Immature natural killer cell (primary cell): ENCODE measurements around the gene HSPA14. TPM values are rescaled to one million over a fixed set of nuclear protein-coding genes. Genes with fewer than 3 reads are reported as not detected.
"Not testable (repeated sequence)": the region's sequence is repeated elsewhere in the genome, so short reads cannot be mapped to it uniquely, and the experiment has no call there.

Experiments used
- DNase-seq, 3 donors: peaks; one replicate each; pipeline ENCODE4 v3.0.0; 2022; ENCODE audit warnings: mixed read lengths in 1 of 3
- H3K27ac Mint-ChIP-seq, 6 donors: one replicate each; pipeline ENCODE4 v1.8.0; 2020; ENCODE audit warnings: mixed read lengths in 6 of 6, mild to moderate bottlenecking in 5 of 6, inconsistent platforms in 4 of 6, moderate library complexity in 3 of 6
- H3K27me3 Mint-ChIP-seq, 3 donors: one replicate each; pipeline ENCODE4 v1.8.0; 2020 to 2021; ENCODE audit warnings: low read depth in 3 of 3, mild to moderate bottlenecking in 3 of 3, mixed read lengths in 3 of 3, moderate library complexity in 3 of 3, inconsistent platforms in 1 of 3
- H3K36me3 Mint-ChIP-seq, 3 donors: one replicate each; pipeline ENCODE4 v1.8.0; 2020; ENCODE audit warnings: mixed read lengths in 3 of 3, inconsistent platforms in 2 of 3, mild to moderate bottlenecking in 2 of 3
- H3K4me1 Mint-ChIP-seq, 2 donors: one replicate each; pipeline ENCODE4 v1.8.0; 2020; ENCODE audit warnings: inconsistent platforms in 2 of 2, mild to moderate bottlenecking in 2 of 2, mixed read lengths in 2 of 2, moderate library complexity in 1 of 2
- H3K4me3 Mint-ChIP-seq, 5 donors: one replicate each; pipeline ENCODE4 v1.8.0; 2020; ENCODE audit warnings: mild to moderate bottlenecking in 5 of 5, mixed read lengths in 5 of 5, inconsistent platforms in 3 of 5, moderate library complexity in 3 of 5
- H3K9me3 Mint-ChIP-seq, 6 donors: one replicate each; pipeline ENCODE4 v1.8.0; 2020; ENCODE audit warnings: mild to moderate bottlenecking in 6 of 6, mixed read lengths in 6 of 6, inconsistent platforms in 4 of 6, moderate library complexity in 3 of 6
- polyA plus RNA-seq, 3 donors: library from polyadenylated mRNA; unstranded; fragments of 300-500 nt; fragmentation: Illumina TruSeq; gene quantifications; one replicate each; pipeline ENCODE4 v1.2.3, GENCODE V29; 2021

HSPA14 gene
- polyA plus RNA-seq, 3 donors from 2014 or later, result 17.0 to 22.0 (median 19.0) TPM

DNA sequence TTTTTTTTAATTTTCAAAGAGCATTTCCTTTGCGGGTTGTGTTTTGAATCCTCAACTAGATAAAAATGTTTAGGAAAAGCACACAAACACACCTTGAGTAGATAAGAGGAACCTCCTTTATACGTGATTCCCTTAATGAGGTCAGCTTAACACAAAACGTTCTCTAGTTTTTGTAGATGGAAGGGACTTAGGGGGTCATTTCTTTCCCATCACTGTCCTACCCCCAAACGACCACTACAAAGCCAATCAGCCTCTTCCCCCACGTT lies 41.8 kb downstream of the HSPA14 start:
- peaks cover 20 to 29% of the 10 kb centered on the region in 2 donors for H3K4me1 Mint-ChIP-seq
- peaks cover 0 to 11% (median 9%) of the 10 kb centered on the region in 3 donors for H3K27me3 Mint-ChIP-seq
- H3K9me3 Mint-ChIP-seq, result no peaks in the 10 kb centered on the region
- no peak for DNase-seq
- peak overlapping the region; percentile 87 to 93 (median 89) for H3K4me3 Mint-ChIP-seq
- H3K27ac Mint-ChIP-seq, result peak overlapping the region in 3 of 6 donors; percentile 6 to 79 (median 55)
- H3K36me3 Mint-ChIP-seq, result no peaks in the 10 kb centered on the region

DNA sequence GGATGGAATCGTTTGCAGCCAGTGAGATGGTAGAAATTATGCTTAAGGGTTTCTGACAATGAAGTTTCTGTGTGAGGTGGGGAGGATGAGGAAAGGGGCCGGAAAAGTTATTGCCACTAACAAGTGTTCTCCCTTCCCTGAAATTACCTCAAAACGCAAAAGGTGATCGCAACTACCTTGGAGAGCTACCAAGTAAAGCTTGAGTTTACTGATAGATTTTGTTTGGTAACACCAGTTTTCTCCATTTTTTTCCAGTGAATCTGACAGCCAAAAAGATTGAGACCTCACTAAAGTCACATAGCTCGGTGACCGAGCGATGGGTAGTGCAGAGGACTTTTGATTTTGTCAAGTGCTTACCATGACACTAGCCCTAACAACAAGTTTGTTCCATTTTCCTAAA lies 42.1 kb downstream of the HSPA14 start:
- Mint-ChIP-seq H3K9me3 (no peaks in the 10 kb centered on the region), H3K27ac (peak overlapping the region in 1 of 6 donors; percentile 6), H3K4me1 (peaks cover 20 to 29% of the 10 kb centered on the region in 2 donors), H3K27me3 (peaks cover 0 to 11% (median 9%) of the 10 kb centered on the region in 3 donors), H3K4me3 (peak overlapping the region; percentile 87 to 93 (median 89)), H3K36me3 (no peaks in the 10 kb centered on the region)
- no peak for DNase-seq

DNA sequence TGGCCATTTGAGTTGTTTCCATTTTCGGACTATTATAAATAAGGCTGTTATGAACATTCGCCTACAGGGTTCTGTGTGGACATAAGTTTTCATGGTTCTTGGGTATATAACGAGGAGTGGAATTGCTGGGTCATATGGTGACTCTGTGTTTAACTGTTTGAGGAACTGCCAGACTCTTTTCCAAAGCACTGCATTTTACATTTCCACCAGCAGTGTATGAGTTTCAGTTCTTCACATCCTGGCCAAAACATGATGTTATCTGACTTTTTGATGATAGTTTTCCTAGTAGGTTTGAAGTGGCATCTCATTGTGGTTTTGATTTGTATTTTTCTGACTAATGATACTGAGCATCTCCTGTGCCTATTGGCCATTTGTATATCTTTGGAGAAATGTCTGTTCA lies 46.0 kb downstream of the HSPA14 start:
- DNase-seq, result no peak
- Mint-ChIP-seq H3K4me1 (peaks cover 6 to 13% of the 10 kb centered on the region in 2 donors), H3K27me3 (peaks cover 0 to 7% (median 6%) of the 10 kb centered on the region in 3 donors), H3K9me3 (no peaks in the 10 kb centered on the region), H3K36me3 (no peaks in the 10 kb centered on the region), H3K27ac (no peak overlapping the region), H3K4me3 (no peak overlapping the region)

DNA sequence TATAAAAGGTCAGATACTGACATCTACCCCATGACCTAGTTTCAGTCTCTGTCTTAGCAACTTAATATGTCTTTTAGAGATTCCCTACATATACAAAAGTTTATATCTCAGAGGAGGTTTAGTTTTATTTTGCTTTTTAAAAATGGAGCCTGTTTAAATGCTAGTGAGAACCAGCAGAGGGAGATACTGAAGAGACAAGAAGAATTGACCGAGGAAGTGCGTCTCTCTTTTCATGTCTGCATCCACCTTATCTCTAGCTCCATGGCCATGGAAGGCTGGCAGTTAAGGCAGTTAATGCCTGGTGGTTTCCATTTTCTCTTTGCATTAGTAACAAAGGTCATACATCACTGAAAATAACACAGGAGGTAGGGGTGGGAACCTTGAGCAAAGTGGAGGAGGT lies 51.2 kb downstream of the HSPA14 start:
- Mint-ChIP-seq H3K36me3 (no peaks in the 10 kb centered on the region), H3K4me3 (no peak overlapping the region), H3K27me3 (no peaks in the 10 kb centered on the region), H3K4me1 (peaks cover 0 to 6% of the 10 kb centered on the region in 2 donors), H3K9me3 (no peaks in the 10 kb centered on the region), H3K27ac (peak overlapping the region in 3 of 6 donors; percentile 9 to 28 (median 16))
- no peak for DNase-seq

DNA sequence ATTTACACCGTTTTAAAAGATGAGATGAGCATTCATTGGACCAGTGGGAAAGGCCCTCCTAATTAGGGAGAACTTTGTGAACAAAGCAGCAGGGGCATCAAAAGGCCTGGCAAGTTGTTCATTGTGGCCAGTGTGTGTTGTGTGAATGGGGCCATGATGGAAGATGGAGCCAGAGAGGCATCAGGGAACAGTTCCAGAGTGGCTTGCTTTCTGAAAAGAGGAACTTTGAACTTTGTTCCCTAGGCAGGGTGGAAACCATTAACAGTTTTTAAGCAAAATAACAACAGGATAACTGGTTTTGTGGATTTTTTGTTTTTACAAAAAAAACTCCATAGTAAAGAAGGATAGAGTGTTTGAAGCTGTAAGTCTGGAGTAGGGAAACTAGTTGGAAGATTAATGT lies 53.0 kb downstream of the HSPA14 start:
- Mint-ChIP-seq H3K36me3 (no peaks in the 10 kb centered on the region), H3K27ac (no peak overlapping the region)

DNA sequence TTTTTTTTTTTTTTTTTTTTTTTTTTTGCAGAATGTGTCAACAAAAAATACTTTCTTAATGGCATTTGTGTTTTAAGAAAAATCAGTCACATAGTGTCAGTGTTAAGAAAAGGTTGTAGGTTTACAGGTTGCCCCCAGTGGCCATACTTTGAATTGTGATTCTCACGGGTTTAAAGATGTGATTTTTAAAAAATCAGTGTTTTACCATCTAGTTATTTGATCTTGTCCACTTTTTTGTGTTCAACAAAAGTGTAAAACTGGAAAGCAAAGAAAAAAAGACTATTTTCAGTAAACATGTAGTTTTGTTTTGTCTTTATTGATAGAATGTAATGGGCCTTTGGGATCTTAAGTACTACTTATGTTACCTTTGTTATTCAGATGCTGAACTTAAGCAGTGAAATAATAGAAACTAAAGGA lies 66.2 kb downstream of the HSPA14 start:
- DNase-seq, result peak; percentile 25 to 42 (median 26)
- Mint-ChIP-seq H3K4me1 (peaks cover 0 to 17% of the 10 kb centered on the region in 2 donors), H3K36me3 (peaks cover 19 to 22% (median 19%) of the 10 kb centered on the region in 3 donors), H3K27ac (peak overlapping the region in 2 of 6 donors; percentile 36 to 38), H3K27me3 (no peaks in the 10 kb centered on the region), H3K4me3 (no peak overlapping the region), H3K9me3 (no peaks in the 10 kb centered on the region)

More for the DNA sequence above, 53.0 kb downstream of the HSPA14 start:
- no peak for DNase-seq
- H3K27me3 Mint-ChIP-seq, result no peaks in the 10 kb centered on the region
- H3K4me1 Mint-ChIP-seq, result peaks cover 0 to 6% of the 10 kb centered on the region in 2 donors
- no peaks in the 10 kb centered on the region for H3K9me3 Mint-ChIP-seq
- no peak overlapping the region for H3K4me3 Mint-ChIP-seq

DNA sequence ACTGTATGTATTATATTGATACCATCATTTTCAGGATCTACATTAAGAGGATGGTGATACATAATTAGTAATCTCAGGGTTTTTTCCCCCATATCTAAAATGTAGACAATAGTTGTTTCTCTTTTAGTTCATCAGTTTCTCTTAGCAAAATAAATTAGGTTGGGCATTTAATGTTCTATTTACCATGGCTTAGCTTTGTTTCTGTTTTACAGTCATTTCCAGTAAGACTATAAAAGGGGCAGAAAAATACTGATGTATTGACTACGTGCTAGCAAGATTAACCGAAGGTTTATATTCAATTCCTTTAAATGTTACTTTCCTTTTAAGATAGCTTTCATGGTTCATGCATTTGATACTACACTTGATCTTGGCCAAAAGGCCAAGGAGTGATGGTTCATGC lies 66.8 kb downstream of the HSPA14 start:
- Mint-ChIP-seq H3K27ac (no peak overlapping the region), H3K9me3 (no peaks in the 10 kb centered on the region), H3K4me1 (peaks cover 0 to 17% of the 10 kb centered on the region in 2 donors), H3K36me3 (peaks cover 19 to 20% (median 20%) of the 10 kb centered on the region in 3 donors), H3K27me3 (no peaks in the 10 kb centered on the region), H3K4me3 (no peak overlapping the region)
- no peak for DNase-seq

DNA sequence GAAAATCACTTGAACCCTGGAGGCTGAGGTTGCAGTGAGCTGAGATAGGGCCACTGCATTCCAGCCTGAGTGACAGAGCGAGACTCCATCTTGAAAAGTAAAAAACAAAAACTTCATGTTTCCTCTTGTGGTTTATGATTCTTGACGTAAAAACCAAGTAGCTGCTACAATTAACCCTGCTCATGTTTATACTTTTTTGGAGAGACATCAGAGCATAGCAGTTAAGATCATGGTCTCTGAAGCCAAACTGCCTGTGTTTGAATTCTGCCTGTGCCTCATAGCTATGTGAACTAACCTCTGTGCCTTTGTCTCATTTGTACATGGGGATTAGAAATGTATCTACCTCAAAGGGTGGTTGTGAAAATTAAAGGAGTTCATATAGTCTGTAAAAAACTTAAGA lies 67.8 kb downstream of the HSPA14 start:
- DNase-seq, result no peak
- H3K27me3 Mint-ChIP-seq, result no peaks in the 10 kb centered on the region
- no peak overlapping the region for H3K4me3 Mint-ChIP-seq
- H3K9me3 Mint-ChIP-seq, result no peaks in the 10 kb centered on the region
- H3K4me1 Mint-ChIP-seq, result peaks cover 0 to 17% of the 10 kb centered on the region in 2 donors
- peak overlapping the region in 4 of 6 donors; percentile 36 to 77 (median 42) for H3K27ac Mint-ChIP-seq
- H3K36me3 Mint-ChIP-seq, result peaks cover 19 to 30% (median 25%) of the 10 kb centered on the region in 3 donors

DNA sequence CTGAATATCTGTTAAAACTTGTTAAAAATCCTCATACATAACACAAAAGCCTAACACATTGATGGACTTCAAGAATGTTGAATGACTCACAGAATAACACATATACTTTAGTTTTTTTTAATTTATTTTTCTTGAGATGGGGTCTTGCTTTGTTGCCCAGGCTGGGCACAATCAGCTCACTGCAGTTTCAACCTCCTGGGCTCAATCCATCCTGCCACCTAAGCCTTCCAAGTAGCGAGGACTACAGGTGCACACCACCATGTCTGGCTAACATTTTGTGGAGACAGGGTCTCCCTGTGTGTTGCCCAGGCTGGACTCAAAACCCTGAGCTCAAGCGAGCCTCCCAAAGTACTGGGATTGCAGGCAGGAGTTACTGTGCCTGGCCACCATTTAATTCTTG lies 68.7 kb downstream of the HSPA14 start:
- Mint-ChIP-seq H3K36me3 (peaks cover 26 to 37% (median 28%) of the 10 kb centered on the region in 3 donors), H3K27ac (no peak overlapping the region), H3K27me3 (no peaks in the 10 kb centered on the region)

DNA sequence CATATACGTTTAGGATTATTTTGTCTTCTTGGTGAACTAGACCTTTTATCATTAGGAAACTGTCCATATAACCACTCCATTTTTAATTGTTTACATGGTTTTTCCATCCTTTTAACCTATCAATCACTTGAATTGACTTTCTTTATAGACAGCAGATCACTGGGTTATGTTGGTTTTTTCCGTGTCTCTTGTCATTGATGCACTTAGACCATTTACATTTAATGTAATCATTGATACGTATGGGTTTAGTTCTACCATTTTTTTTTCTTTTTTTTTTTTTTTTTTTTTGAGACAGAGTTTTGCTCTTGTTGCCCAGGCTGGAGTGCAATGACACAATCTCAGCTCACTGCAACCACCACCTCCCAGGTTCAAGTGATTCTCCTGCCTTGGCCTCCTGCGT lies 69.5 kb downstream of the HSPA14 start:
- not testable (repeated sequence) for DNase-seq, H3K27ac Mint-ChIP-seq, H3K27me3 Mint-ChIP-seq, H3K9me3 Mint-ChIP-seq, H3K4me3 Mint-ChIP-seq
- H3K36me3 Mint-ChIP-seq, result peaks cover 29 to 38% (median 30%) of the 10 kb centered on the region in 3 donors
- peaks cover 0 to 17% of the 10 kb centered on the region in 2 donors for H3K4me1 Mint-ChIP-seq

More for the DNA sequence above, 68.7 kb downstream of the HSPA14 start:
- Mint-ChIP-seq H3K9me3 (no peaks in the 10 kb centered on the region), H3K4me1 (peaks cover 0 to 17% of the 10 kb centered on the region in 2 donors), H3K4me3 (no peak overlapping the region)
- DNase-seq, result no peak

DNA sequence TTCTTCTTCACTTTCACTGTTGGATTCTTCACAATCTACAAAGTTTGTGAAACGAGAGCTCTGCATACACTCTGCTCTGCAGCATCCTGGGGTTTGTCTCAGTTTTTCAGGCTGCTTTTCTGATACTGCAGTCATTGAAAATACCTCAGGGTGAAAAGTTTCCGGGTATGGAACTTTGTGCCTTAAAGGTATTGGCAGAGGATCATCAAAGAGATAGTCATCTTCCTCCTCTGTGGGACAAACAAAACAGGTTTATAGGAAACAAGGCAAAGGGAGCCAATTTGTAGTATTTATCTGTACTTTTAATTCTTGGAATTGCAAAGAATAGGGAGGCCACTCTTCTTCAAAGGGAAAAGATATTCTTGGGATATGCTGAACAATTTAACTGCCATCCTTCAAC lies 71.0 kb downstream of the HSPA14 start:
- Mint-ChIP-seq H3K9me3 (no peaks in the 10 kb centered on the region), H3K4me1 (peaks cover 0 to 23% of the 10 kb centered on the region in 2 donors), H3K4me3 (no peak overlapping the region), H3K36me3 (peaks cover 38 to 43% (median 41%) of the 10 kb centered on the region in 3 donors), H3K27me3 (no peaks in the 10 kb centered on the region), H3K27ac (peak overlapping the region in 1 of 6 donors; percentile 22)
- no peak for DNase-seq

DNA sequence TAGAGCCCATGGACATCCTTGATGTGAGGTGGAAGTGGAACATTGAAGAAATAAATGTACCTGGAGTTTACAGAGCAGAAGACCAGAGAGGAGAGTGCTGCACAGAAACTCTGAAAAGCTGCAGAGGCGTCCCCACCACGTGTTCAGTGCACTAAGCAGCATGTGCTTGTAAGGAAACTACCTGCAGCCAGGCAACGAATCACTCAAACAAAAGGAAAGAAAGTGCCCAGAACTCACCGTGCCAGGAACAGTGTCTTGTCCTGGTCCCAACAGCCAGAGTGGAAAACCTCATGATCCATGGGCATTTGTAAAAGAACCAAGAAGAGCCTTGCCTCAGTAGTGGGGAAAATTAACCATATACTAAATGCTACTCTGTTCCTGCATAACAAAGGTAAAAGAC lies 72.8 kb downstream of the HSPA14 start:
- Mint-ChIP-seq H3K27me3 (no peaks in the 10 kb centered on the region), H3K4me1 (peaks cover under 1 to 26% of the 10 kb centered on the region in 2 donors), H3K9me3 (no peaks in the 10 kb centered on the region), H3K36me3 (peaks cover 49 to 55% (median 54%) of the 10 kb centered on the region in 3 donors), H3K4me3 (no peak overlapping the region), H3K27ac (peak overlapping the region in 1 of 6 donors; percentile 12)
- no peak for DNase-seq

DNA sequence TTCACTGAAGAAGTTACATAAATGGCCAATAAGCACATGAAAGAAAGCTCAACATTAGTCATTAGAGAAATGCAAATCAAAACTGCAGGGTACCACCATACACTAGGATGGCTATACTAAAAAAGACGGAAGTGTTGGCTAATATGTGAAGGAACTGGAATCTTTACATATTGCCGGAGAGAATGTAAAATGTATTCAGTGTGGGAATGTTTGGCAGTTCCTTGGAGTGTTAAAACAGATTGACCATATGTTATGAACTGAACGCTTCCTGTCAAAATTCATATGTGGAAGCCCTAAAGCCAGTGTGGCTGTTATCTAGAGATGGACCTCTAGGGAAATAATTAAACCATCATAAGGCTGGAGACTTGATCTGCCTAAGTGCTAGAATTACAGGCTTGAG lies 73.7 kb downstream of the HSPA14 start:
- Mint-ChIP-seq H3K4me1 (peaks cover 1 to 29% of the 10 kb centered on the region in 2 donors), H3K27me3 (no peaks in the 10 kb centered on the region), H3K4me3 (no peak overlapping the region), H3K27ac (peak overlapping the region in 1 of 6 donors; percentile 42), H3K9me3 (peaks cover 0 to 4% (median under 1%) of the 10 kb centered on the region in 6 donors), H3K36me3 (peaks cover 56 to 63% (median 62%) of the 10 kb centered on the region in 3 donors)
- DNase-seq, result no peak

DNA sequence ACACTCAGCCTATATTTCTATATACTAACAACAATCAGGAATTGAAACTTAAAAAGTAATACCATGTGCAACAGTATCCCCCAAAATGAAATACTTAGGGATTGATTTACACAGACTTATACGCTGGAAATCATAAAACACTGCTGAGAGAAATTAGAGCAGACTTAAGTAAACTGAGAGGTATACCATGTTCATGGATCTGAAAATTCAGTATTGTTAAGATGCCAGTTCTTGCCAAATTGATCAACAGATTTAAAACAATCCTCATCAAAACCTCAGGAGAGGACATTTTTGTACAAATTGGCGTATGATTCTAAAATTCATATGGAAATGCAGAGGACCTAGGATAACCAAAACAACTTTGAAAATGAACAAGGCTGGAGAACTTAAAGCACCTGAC lies 78.5 kb downstream of the HSPA14 start:
- peaks cover 65 to 74% (median 73%) of the 10 kb centered on the region in 3 donors for H3K36me3 Mint-ChIP-seq
- H3K4me3 Mint-ChIP-seq, result no peak overlapping the region
- peaks cover 0 to 2% (median 0%) of the 10 kb centered on the region in 3 donors for H3K27me3 Mint-ChIP-seq
- H3K27ac Mint-ChIP-seq, result no peak overlapping the region
- H3K9me3 Mint-ChIP-seq, result peaks cover 0 to 13% (median 3%) of the 10 kb centered on the region in 6 donors
- no peak for DNase-seq
- H3K4me1 Mint-ChIP-seq, result peaks cover 1 to 24% of the 10 kb centered on the region in 2 donors

DNA sequence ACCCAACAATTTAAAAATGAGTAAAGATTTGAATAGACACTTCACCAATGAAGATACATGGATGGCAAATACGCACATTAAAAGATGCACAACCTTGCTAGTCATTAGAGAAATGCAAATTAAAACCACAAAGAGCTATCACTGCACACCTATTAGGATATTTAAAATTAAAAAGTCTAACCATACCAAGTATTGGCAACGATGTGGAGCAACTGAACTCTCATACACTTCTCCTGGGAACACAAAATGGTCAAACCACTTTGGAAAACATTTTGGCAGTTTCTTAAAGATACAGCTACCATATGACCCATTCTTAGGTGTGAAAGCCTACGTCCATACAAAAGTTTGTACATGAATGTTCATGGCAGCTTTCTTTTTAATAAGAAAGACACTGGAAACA lies 79.7 kb downstream of the HSPA14 start:
- DNase-seq, result no peak
- H3K27me3 Mint-ChIP-seq, result peaks cover 0 to 2% (median 0%) of the 10 kb centered on the region in 3 donors
- H3K4me1 Mint-ChIP-seq, result peaks cover 1 to 24% of the 10 kb centered on the region in 2 donors
- H3K27ac Mint-ChIP-seq, result no peak overlapping the region
- H3K9me3 Mint-ChIP-seq, result peaks cover 0 to 13% (median 3%) of the 10 kb centered on the region in 6 donors
- H3K4me3 Mint-ChIP-seq, result no peak overlapping the region
- H3K36me3 Mint-ChIP-seq, result peaks cover 71 to 81% (median 73%) of the 10 kb centered on the region in 3 donors
